Measurements from ENCODE around the gene CXCL9.
"Not testable (repeated sequence)": the region's sequence is repeated elsewhere in the genome, so short reads cannot be mapped to it uniquely, and the experiment has no call there.

DNA sequence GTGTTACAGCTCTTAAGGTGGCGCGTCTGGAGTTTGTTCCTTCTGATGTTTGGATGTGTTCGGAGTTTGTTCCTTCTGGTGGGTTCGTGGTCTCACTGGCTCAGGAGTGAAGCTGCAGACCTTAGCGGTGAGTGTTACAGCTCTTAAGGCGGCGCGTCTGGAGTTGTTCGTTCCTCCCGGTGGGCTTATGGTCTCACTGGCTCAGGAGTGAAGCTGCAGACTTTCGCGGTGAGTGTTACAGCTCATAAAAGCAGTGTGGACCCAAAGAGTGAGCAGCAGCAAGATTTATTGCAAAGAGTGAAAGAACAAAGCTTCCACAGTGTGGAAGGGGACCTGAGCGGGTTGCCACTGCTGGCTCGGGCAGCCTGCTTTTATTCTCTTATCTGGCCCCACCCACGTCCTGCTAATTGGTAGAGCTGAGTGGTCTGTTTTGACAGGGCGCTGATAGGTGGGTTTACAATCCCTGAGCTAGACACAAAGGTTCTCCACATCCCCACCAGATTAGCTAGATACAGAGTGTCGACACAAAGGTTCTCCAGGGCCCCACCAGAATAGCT, 42.6 kb upstream of the CXCL9 start:
- TF ChIP-seq, protein P1, sequence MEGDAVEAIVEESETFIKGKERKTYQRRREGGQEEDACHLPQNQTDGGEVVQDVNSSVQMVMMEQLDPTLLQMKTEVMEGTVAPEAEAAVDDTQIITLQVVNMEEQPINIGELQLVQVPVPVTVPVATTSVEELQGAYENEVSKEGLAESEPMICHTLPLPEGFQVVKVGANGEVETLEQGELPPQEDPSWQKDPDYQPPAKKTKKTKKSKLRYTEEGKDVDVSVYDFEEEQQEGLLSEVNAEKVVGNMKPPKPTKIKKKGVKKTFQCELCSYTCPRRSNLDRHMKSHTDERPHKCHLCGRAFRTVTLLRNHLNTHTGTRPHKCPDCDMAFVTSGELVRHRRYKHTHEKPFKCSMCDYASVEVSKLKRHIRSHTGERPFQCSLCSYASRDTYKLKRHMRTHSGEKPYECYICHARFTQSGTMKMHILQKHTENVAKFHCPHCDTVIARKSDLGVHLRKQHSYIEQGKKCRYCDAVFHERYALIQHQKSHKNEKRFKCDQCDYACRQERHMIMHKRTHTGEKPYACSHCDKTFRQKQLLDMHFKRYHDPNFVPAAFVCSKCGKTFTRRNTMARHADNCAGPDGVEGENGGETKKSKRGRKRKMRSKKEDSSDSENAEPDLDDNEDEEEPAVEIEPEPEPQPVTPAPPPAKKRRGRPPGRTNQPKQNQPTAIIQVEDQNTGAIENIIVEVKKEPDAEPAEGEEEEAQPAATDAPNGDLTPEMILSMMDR (IDR thresholded peaks at IDR 0.05): not testable (repeated sequence)
- not testable (repeated sequence) for TF ChIP-seq POLR2A (IDR thresholded peaks at IDR 0.05)
